RWPE2 (cell line): ENCODE measurements around the gene TTC6.
A peak's percentile ranks its signal among the peaks of the same experiment; 100 is the strongest.

Source experiments
- ATAC-seq: fragments of 200-7000 bp; cut with Tn5 transposase; 3 replicates; pipeline ENCODE4 v1.9.1; 2021; ENCODE audit warnings: low read depth
- DNase-seq: peaks from one replicate; pipeline ENCODE4 v3.0.0-alpha.2; 2020; ENCODE audit warnings: low spot score
- H3K27ac ChIP-seq: fragments of 450-650 bp; 2 replicates; pipeline ENCODE4 v1.5.1; 2017; ENCODE audit warnings: mild to moderate bottlenecking; ENCODE audit not compliant: poor library complexity, severe bottlenecking
- H3K27me3 ChIP-seq: fragments of 250-450 bp; sonication (Bioruptor Pico); 2 replicates; pipeline ENCODE4 v1.5.1; 2021; ENCODE audit warnings: mild to moderate bottlenecking, moderate library complexity; ENCODE audit not compliant: insufficient read depth, poor library complexity, severe bottlenecking
- H3K36me3 ChIP-seq: fragments of 250-450 bp; sonication (Bioruptor Pico); 2 replicates; pipeline ENCODE4 v1.5.1; 2020; ENCODE audit warnings: low read depth, mild to moderate bottlenecking, moderate library complexity
- H3K4me1 ChIP-seq: fragments of 250-450 bp; sonication (Bioruptor Pico); 2 replicates; pipeline ENCODE4 v1.5.1; 2021; ENCODE audit warnings: mild to moderate bottlenecking, moderate library complexity; ENCODE audit not compliant: insufficient read depth, poor library complexity, severe bottlenecking
- H3K4me3 ChIP-seq: fragments of 250-450 bp; sonication (Bioruptor Pico); 2 replicates; pipeline ENCODE4 v1.5.1; 2021; ENCODE audit warnings: mild to moderate bottlenecking, moderate library complexity; ENCODE audit not compliant: severe bottlenecking
- H3K9me3 ChIP-seq: fragments of 250-450 bp; sonication (Bioruptor Pico); 2 replicates; pipeline ENCODE4 v1.5.1; 2021; ENCODE audit warnings: mild to moderate bottlenecking, moderate library complexity; ENCODE audit not compliant: severe bottlenecking
- CTCF ChIP-seq: fragments of 450-650 bp; IDR thresholded peaks from one replicate; pipeline ENCODE4 v1.5.1; 2017; ENCODE audit warnings: mild to moderate bottlenecking, moderate library complexity; ENCODE audit not compliant: poor library complexity, severe bottlenecking

Gene TTC6

GRCh38 chr14:37594971-37595808, at the start of gene TTC6, which contains the start of gene FOXA1:
TSS of gene TTC6 (plus strand) at chr14:37595629. CDS start at chr14:37622065, 26,436 bp downstream.
TSS of gene FOXA1 (minus strand) at chr14:37595249. CDS start at chr14:37594972, 277 bp downstream.
- Histone ChIP-seq H3K27me3 (no peaks in the 10 kb centered on the region), H3K36me3 (peaks cover 14% of the 10 kb centered on the region), H3K27ac (peak within 1 kb of the TSS; percentile 93), H3K4me3 (peak within 1 kb of the TSS; percentile 88), H3K9me3 (no peaks in the 10 kb centered on the region), H3K4me1 (peaks cover 9% of the 10 kb centered on the region)
- DNase-seq (peak; percentile 82), ATAC-seq (peak; percentile 26)
- no peak for TF ChIP-seq CTCF

- Histone ChIP-seq H3K4me3 (no peak overlapping the region), H3K27ac (no peak overlapping the region), H3K27me3 (no peaks in the 10 kb centered on the region), H3K9me3 (no peaks in the 10 kb centered on the region), H3K4me1 (peaks cover 10% of the 10 kb centered on the region), H3K36me3 (no peaks in the 10 kb centered on the region)
- TF ChIP-seq CTCF: no peak
- no peak for DNase-seq
- ATAC-seq: 0 out of 3 replicates have a peak, but pooled peaks have one; percentile 29
These were observed 48.6 kb upstream of the TTC6 start for GRCh38 chr14:37546621-37547447.

GRCh38 chr14:37550511-37550910, 44.9 kb upstream of the TTC6 start:
- no peak for ATAC-seq
- no peak overlapping the region for H3K27ac ChIP-seq

GRCh38 chr14:37551119-37551518, 44.3 kb upstream of the TTC6 start:
- Histone ChIP-seq H3K36me3 (peaks cover 4% of the 10 kb centered on the region; the same call in 1 of the 2 replicates), H3K4me3 (no peak overlapping the region), H3K27ac (no peak overlapping the region), H3K27me3 (no peaks in the 10 kb centered on the region), H3K9me3 (peaks cover 6% of the 10 kb centered on the region), H3K4me1 (peaks cover 10% of the 10 kb centered on the region)
- no peak for DNase-seq
- no peak for TF ChIP-seq CTCF
- no peak for ATAC-seq

More at GRCh38 chr14:37550511-37550910, 44.9 kb upstream of the TTC6 start:
- peaks cover 10% of the 10 kb centered on the region for H3K4me1 ChIP-seq
- DNase-seq: no peak
- no peaks in the 10 kb centered on the region for H3K27me3 ChIP-seq
- H3K36me3 ChIP-seq: peaks cover 4% of the 10 kb centered on the region; the same call in 1 of the 2 replicates
- H3K9me3 ChIP-seq: peaks cover 6% of the 10 kb centered on the region
- no peak overlapping the region for H3K4me3 ChIP-seq
- no peak for TF ChIP-seq CTCF
